H1 (cell line): Measurements from ENCODE around the gene ATP6V1G1. TPM values are rescaled to one million over a fixed set of nuclear protein-coding genes. Genes with fewer than 3 reads are reported as not detected.

Experiments
- CTCF ChIP-seq, 3 experiments: IDR thresholded peaks; 1 replicate in 2 of 3; 2 replicates in 1 of 3; pipeline versions ENCODE4 v1.5.1 to v1.6.1; 2011; ENCODE audit warnings: low read length in 3 of 3, mild to moderate bottlenecking in 3 of 3, inconsistent platforms in 2 of 3, low read depth in 1 of 3, moderate library complexity in 1 of 3; ENCODE audit not compliant: insufficient read depth in 1 of 3; ENCODE audit errors: control extremely low read depth in 1 of 3
- polyA plus RNA-seq, 7 experiments: library from polyadenylated mRNA; depleted of rRNA in 3 of 7; stranded (reverse) in 5 of 7; unstranded in 2 of 7; fragments of >200 nt in 5 of 7; fragments of 200-250 nt in 2 of 7; gene quantifications; 1 replicate in 5 of 7; 2 replicates in 1 of 7; 4 replicates in 1 of 7; pipeline versions ENCODE4 v1.2.1 to v1.2.3, GENCODE V29; 2011 to 2013; ENCODE audit warnings: missing spikeins in 2 of 7, mixed read lengths in 2 of 7
- total RNA-seq: library from RNA; stranded (reverse); fragmentation: NEBNext Ultra II Directional; extraction: Animal tissue kit (Norgen Biotek cat#: 25700); gene quantifications from 2 replicates; pipeline ENCODE4 v1.2.1, GENCODE V29; 2021

The ATP6V1G1 gene
- total and polyA plus RNA-seq, 2 of the 8 experiments (the other 6 are each of a cell fraction or from before 2014, with no cell fraction given) = 112 to 124 TPM

GRCh38 chr9:114571391-114571790, 16.2 kb upstream of the ATP6V1G1 start (continued):
- no peak for TF ChIP-seq CTCF (IDR thresholded peaks at IDR 0.05; ENCODE audit: control extremely low read depth in 1 of 3, insufficient read depth in 1 of 3, low read depth in 1 of 3, low read length in 3 of 3)
- TF ChIP-seq, all 59 proteins: peak for 0
